Upper lobe of left lung (tissue), 4 donors: ENCODE results near the gene DPYD.

ENCODE experiments used
- CTCF ChIP-seq, 6 experiments: fragments of 450-650 bp in 4 of 6; fragments of 200-600 bp in 2 of 6; sonication (generic) in 2 of 6; IDR thresholded peaks; one replicate each; pipeline ENCODE4 v1.5.1; 2016 to 2019; ENCODE audit warnings: antibody characterized with exemption in 6 of 6
- EP300 ChIP-seq, 4 donors: sonication (generic); formaldehyde crosslinking; IDR thresholded peaks; one replicate each; pipeline ENCODE4 v1.5.1; 2017; ENCODE audit warnings: antibody characterized with exemption in 4 of 4, control low read depth in 2 of 4
- POLR2A ChIP-seq, 4 donors: fragments of 450-650 bp; IDR thresholded peaks; one replicate each; pipeline ENCODE4 v1.5.1; 2016 to 2017; ENCODE audit warnings: antibody characterized with exemption in 4 of 4, mild to moderate bottlenecking in 2 of 4
- POLR2AphosphoS5 ChIP-seq, 2 donors: sonication (generic); formaldehyde crosslinking; IDR thresholded peaks; one replicate each; pipeline ENCODE4 v1.5.1; 2017; ENCODE audit warnings: antibody characterized with exemption in 2 of 2

- no peak for TF ChIP-seq CTCF (IDR thresholded peaks at IDR 0.05)
- no peak for TF ChIP-seq POLR2AphosphoS5 (IDR thresholded peaks at IDR 0.05)
- TF ChIP-seq EP300 (IDR thresholded peaks at IDR 0.05), result no peak
- no peak for TF ChIP-seq POLR2A (IDR thresholded peaks at IDR 0.05)
Observed at GRCh38 chr1:97728436-97728835, 192.4 kb downstream of the DPYD start.
